A673 (cell line): ENCODE results near the gene RESP18. TPM values are rescaled to one million over a fixed set of nuclear protein-coding genes. Genes with fewer than 3 reads are reported as not detected.

Experiments used
- BruUV-seq: library from RNA; stranded (reverse); fragments of 400-500 nt; replicated peaks from 2 replicates; lab custom pipeline; 2021; lab: Mats Ljungman, UMichigan
- CTCF ChIA-PET: fragments of 300-600 bp; sonication (Branson Sonifier 250); formaldehyde crosslinking; loops from one replicate; lab custom pipeline; 2022; ENCODE audit warnings: antibody characterized with exemption; lab: Charles Lee
- POLR2A ChIA-PET: fragments of 300-600 bp; sonication (Branson Sonifier 250); formaldehyde crosslinking; loops from one replicate; lab custom pipeline; 2022; ENCODE audit warnings: antibody characterized with exemption; ENCODE audit not compliant: low non-redundant PET; lab: Charles Lee
- DNase-seq: peaks from one replicate; pipeline ENCODE4 v3.0.0-alpha.2; 2015; ENCODE audit warnings: low spot score
- H3K27ac ChIP-seq: fragments of 200-600 bp; sonication (generic); 2 replicates; pipeline ENCODE4 v1.5.1; 2016; ENCODE audit warnings: mixed run types, low read depth, mild to moderate bottlenecking, mixed read lengths, antibody characterized with exemption, low read length; ENCODE audit not compliant: poor library complexity, severe bottlenecking
- H3K27me3 ChIP-seq: fragments of 200-600 bp; sonication (generic); replicated peaks from 2 replicates; pipeline ENCODE4 v1.6.1; 2017; ENCODE audit warnings: mixed run types, low read depth, mild to moderate bottlenecking, mixed read lengths, antibody characterized with exemption, low read length; ENCODE audit not compliant: insufficient read depth, poor library complexity
- H3K36me3 ChIP-seq: fragments of 200-600 bp; sonication (generic); 2 replicates; pipeline ENCODE4 v1.6.1; 2016; ENCODE audit warnings: mixed run types, mild to moderate bottlenecking, mixed read lengths, antibody characterized with exemption, low read length; ENCODE audit not compliant: insufficient read depth, poor library complexity, severe bottlenecking
- H3K4me1 ChIP-seq: fragments of 200-600 bp; sonication (generic); 2 replicates; pipeline ENCODE4 v1.6.1; 2017; ENCODE audit warnings: mixed run types, mild to moderate bottlenecking, mixed read lengths, antibody characterized with exemption, low read length; ENCODE audit not compliant: insufficient read depth, poor library complexity, severe bottlenecking
- H3K4me3 ChIP-seq: fragments of 200-600 bp; sonication (generic); 2 replicates; pipeline ENCODE4 v1.5.1; 2016; ENCODE audit warnings: low read depth, mixed run types, mild to moderate bottlenecking, mixed read lengths, low read length; ENCODE audit not compliant: poor library complexity, severe bottlenecking
- H3K9me3 ChIP-seq: fragments of 200-600 bp; sonication (generic); 2 replicates; pipeline ENCODE4 v1.6.1; 2016; ENCODE audit warnings: mixed run types, low read depth, mild to moderate bottlenecking, mixed read lengths, antibody characterized with exemption, low read length; ENCODE audit not compliant: poor library complexity, severe bottlenecking
- CTCF ChIP-seq: fragments of 300-800, 200-600 bp; sonication (generic); conservative IDR thresholded peaks from 2 replicates; pipeline ENCODE4 v1.5.1; 2017; ENCODE audit warnings: low read depth, mild to moderate bottlenecking, antibody characterized with exemption, low read length, moderate library complexity, mixed read lengths
- EZH2 ChIP-seq: fragments of 200-600 bp; sonication (generic); IDR thresholded peaks from 2 replicates; pipeline ENCODE4 v1.6.1; 2017; ENCODE audit warnings: borderline replicate concordance, low read depth, mild to moderate bottlenecking, mixed read lengths, antibody characterized with exemption, low read length; ENCODE audit not compliant: poor library complexity, severe bottlenecking
- intact Hi-C: fragments of 100-400 bp; cut with micrococcal nuclease; formaldehyde crosslinking; loops from one replicate; pipeline ENCODE4 v1.10.0; 2022; ENCODE audit not compliant: unreplicated experiment
- microRNA-seq: library from miRNA; unstranded; fragments of <30 nt; microRNA quantifications from one replicate; pipeline ENCODE4 v1.2.0, GENCODE V29; 2021
- total RNA-seq: library from RNA; stranded (reverse); gene quantifications from 2 replicates; pipeline ENCODE4 v1.2.3, GENCODE V29; 2021

Gene RESP18
- total RNA-seq, 1 experiment from 2014 or later, result not detected

DNA sequence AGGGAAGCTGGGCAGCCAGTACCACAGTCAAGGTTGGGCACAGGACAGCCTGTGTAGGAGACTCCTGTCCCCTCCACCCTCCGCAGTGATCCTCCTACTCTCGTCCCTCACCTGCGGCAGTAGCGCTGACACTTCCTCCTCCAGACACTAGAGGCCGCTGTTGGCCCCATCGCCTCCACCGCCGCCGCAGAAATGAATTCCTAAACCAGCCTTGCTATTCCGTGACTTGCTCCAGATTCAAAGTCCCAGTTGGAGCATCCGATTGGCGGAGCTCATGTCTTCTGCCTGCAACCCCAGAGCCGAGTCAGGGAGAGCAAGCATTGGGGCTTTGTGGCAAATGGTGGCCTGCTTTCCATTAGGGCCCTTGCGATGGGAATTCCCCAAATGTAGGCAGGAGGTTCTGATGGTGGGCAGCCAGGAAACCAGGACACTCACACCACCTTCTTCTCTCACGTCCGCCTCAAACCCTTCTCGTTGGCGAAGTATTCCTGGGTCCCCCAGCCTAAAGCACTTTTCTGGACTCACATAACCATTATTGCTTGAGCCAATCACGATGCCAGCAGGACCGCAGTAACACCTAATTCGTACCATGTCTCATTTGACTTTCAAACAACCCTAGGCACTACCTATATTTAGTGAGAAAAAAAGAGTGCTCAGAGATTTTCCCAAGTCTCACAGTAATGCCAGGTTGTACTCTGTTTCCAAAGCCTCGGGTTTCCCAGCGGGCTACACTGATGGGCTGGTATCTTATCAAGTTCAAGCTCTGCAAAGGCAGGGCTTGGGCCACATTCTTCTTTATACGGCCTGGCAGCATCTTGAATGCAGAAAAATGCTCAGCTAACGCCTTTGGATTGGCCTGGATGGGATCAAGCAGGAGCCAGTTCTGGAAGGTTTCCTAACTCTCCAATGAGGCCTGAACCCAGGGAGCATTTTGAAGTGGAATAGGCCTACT, 54.6 kb downstream of the RESP18 start:
- Histone ChIP-seq H3K4me3 (no peak overlapping the region), H3K36me3 (no peaks in the 10 kb centered on the region), H3K27me3 (no peaks in the 10 kb centered on the region), H3K9me3 (no peaks in the 10 kb centered on the region), H3K27ac (peak overlapping the region; percentile 90), H3K4me1 (peaks cover 20% of the 10 kb centered on the region)
- POLR2A ChIA-PET, result interaction anchor here (0.6 kb wide), 1 partner anchor 107 kb away, joined by 3 read pairs; no protein-coding TSS in a partner anchor
- intact Hi-C loops, result loop anchor here (5.0 kb wide), 1 partner anchor 116 kb away; the partner anchor contains the start of gene NHEJ1
- TF ChIP-seq EZH2 (no peak), CTCF (peak; percentile 98)
- CTCF ChIA-PET, result interaction anchor here (0.9 to 3.4 kb wide), 6 partner anchors 17 to 252 kb away, joined by 3 to 22 read pairs (median 6); partner anchors contain the start of genes DNPEP and TUBA4B
- BruUV-seq, result no TSS peak
- peak; percentile 85 for DNase-seq

Small RNA genes within 50 kb of the gene (microRNA-seq; reads per million reads assigned to microRNA genes)
- gene MIR153-1, result not detected

Other genes with a start within 250 kb of the RESP18 start
- gene NHEJ1, start 171.9 kb downstream of the RESP18 start, total RNA-seq, result 16.6 and 18.0 TPM in 2 replicates
- 1.9 and 2.2 TPM in 2 replicates for gene SLC23A3, start 162.7 kb downstream of the RESP18 start, total RNA-seq
- gene CNPPD1, start 155.8 kb downstream of the RESP18 start, total RNA-seq, result 38.0 and 40.3 TPM in 2 replicates
- gene RETREG2, start 154.5 kb downstream of the RESP18 start, total RNA-seq, result 53.1 and 59.0 TPM in 2 replicates
- gene ZFAND2B, start 126.0 kb downstream of the RESP18 start, total RNA-seq, result 20.0 and 23.7 TPM in 2 replicates
- gene ABCB6, start 113.8 kb downstream of the RESP18 start, total RNA-seq, result 87.7 and 101 TPM in 2 replicates
- gene ATG9A, start 103.1 kb downstream of the RESP18 start, total RNA-seq, result 50.0 and 55.6 TPM in 2 replicates
- 30.6 and 39.1 TPM in 2 replicates for gene ANKZF1, start 102.9 kb downstream of the RESP18 start, total RNA-seq
- gene GLB1L, start 87.3 kb downstream of the RESP18 start, total RNA-seq, result 6.9 and 8.4 TPM in 2 replicates
- 22.0 and 27.6 TPM in 2 replicates for gene STK16, start 87.3 kb downstream of the RESP18 start, total RNA-seq
- gene TUBA4B, start 79.5 kb downstream of the RESP18 start, total RNA-seq, result not detected in 2 replicates
- gene TUBA4A, start 78.8 kb downstream of the RESP18 start, total RNA-seq, result 62.9 and 68.0 TPM in 2 replicates
- 24.4 and 24.6 TPM in 2 replicates for gene DNAJB2, start 53.4 kb downstream of the RESP18 start, total RNA-seq
- 0.30 TPM in 1 of 2 replicates, not detected in the other for gene PTPRN, start 23.3 kb downstream of the RESP18 start, total RNA-seq
- 69.2 and 83.0 TPM in 2 replicates for gene DNPEP, start 55.2 kb upstream of the RESP18 start, total RNA-seq
- not detected in 2 replicates for gene DES, start 85.6 kb upstream of the RESP18 start, total RNA-seq
- 8.4 and 15.7 TPM in 2 replicates for gene SPEG, start 102.1 kb upstream of the RESP18 start, total RNA-seq
- gene GMPPA, start 166.1 kb upstream of the RESP18 start, total RNA-seq, result 32.1 and 45.8 TPM in 2 replicates
- gene ASIC4, start 181.7 kb upstream of the RESP18 start, total RNA-seq, result 0.45 and 1.2 TPM in 2 replicates
- 13.8 and 15.8 TPM in 2 replicates for gene CHPF, start 211.1 kb upstream of the RESP18 start, total RNA-seq
- 4.6 and 7.6 TPM in 2 replicates for gene TMEM198, start 211.3 kb upstream of the RESP18 start, total RNA-seq
- gene OBSL1, start 238.8 kb upstream of the RESP18 start, total RNA-seq, result 23.1 and 46.6 TPM in 2 replicates
- 0.70 TPM in 1 of 2 replicates, not detected in the other for gene INHA, start 239.6 kb upstream of the RESP18 start, total RNA-seq